ENCODE results near the gene HECW1.
A peak's percentile ranks its signal among the peaks of the same experiment; 100 is the strongest.
"Not testable (repeated sequence)": the region's sequence is repeated elsewhere in the genome, so short reads cannot be mapped to it uniquely, and the experiment has no call there.

The HECW1 gene

GRCh38 chr7:43560742-43561330, 448.4 kb downstream of the HECW1 start:
- no peak for DNase-seq (ENCODE audit: low read depth in 2 of 2, low spot score in 1 of 2)

- no peak for DNase-seq (ENCODE audit: low read depth in 2 of 2, low spot score in 1 of 2)
Measured at GRCh38 chr7:43562383-43562782, 449.9 kb downstream of the HECW1 start.

- no peak for DNase-seq (ENCODE audit: low read depth in 2 of 2, low spot score in 1 of 2)
Measured at GRCh38 chr7:43565786-43566185, 453.3 kb downstream of the HECW1 start.

DNA sequence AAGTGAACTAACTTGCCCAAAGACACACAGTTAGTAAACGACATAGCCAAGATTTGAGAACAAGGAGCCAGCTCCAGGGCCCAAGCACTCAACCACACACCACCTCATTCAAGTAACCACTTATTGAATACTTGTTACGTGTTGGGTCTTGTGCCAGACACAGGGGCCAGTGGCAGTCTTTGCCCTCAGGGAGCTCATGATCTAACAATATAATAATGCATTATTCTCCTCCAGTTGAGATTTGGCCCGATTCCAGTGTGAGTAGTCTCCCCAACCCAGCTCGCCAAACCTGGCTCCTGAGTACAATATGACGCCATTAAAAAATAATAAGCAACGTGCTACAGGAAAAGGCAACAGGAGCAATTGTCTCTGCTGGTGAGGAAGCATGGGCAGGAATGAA, 456.1 kb downstream of the HECW1 start:
- DNase-seq (ENCODE audit: low read depth in 2 of 2, low spot score in 1 of 2) = no peak

DNA sequence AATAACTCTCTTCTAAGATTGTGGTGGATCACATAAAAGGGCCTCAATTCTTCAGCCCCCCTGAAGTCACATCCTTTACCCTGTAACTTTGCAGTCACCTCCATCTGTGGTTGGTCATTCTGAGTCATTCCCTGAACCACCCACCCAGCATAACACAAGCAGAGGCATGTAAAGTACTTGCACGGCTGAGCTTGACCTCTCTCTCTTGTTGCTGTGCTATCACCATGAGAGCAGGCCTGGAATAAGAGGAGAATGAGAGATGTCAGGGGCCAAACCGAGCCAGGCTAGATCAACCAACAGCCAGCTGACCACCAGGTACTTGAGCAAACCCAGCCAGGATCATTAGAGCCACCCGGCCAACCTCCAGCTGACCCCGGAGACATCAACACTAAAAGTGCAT, 457.0 kb downstream of the HECW1 start:
- no peak for DNase-seq (ENCODE audit: low read depth in 2 of 2, low spot score in 1 of 2)

DNA sequence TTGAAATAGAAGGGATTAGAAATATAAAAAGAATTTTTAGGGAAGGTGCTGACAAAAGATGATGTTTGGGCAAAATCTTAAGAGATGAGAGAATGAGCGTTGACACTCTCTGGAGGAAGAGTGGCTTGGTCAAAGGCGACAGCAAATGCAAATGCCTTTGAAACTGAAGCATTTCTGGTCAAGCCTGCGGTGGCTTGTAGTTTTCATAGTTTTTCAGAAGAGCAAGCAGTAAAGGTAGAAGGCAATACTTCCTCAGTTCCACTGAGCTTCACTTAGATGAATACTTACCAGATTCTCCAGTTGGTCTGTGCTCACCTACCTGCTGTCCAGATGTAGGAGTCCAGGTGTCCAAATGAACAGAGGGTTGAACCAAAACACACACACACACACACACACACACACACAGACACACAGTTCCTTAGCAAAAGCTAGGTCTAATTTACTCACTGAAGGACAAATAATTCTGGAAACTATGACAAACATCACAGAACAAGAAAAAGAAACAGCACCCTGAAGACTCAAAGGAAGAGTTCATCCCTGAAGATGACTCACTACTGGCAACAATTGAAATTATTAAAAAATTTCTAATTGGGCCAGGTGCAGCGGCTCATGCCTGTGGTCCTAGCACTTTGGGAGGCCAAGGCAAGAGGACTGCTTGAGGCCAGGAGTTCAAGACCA, 458.4 kb downstream of the HECW1 start:
- no peak for DNase-seq (ENCODE audit: low read depth in 2 of 2, low spot score in 1 of 2)

DNA sequence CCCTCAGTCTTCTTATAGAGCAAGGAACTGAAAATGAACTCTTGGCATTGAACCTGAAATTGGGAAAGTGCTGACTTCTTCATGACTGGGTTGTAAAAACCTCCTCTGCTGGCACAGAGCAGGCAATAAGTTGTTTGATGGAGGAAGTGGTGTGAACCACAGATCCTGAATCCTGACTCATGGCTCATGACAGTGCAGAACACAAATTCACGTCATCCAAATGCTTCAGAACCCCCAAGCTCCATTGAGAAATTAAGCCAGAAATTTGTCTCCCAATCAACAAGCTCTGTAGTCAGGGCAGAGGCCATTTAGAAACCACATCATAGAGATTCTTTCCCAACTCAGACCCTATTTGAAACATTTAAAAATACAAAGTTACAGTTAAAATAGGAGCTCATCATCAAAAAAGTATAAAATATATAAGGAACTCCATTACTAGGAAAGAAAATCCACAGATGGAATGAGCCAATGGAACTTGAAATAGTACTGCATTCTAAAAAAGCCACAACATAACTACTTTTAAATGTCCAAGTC, 460.1 kb downstream of the HECW1 start:
- DNase-seq (ENCODE audit: low read depth in 2 of 2, low spot score in 1 of 2) = peak in 1 of 2 donors; percentile 9

DNA sequence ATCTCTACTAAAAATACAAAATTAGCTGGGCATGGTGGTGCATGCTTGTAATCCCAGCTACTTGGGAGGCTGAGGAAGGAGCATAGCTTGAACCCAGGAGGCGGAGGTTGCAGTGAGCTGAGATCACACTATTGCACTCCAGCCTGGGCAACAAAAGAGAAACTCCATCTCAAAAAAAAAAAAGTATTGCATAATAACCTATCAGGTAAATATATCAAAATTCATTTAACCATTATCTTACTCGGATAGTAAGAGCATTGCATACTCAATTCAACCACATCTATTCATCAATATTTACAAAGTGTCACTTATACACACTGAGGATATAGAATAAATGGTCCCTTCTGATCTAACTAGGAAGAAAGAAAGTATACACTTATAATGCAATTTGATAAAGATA, 461.4 kb downstream of the HECW1 start:
- not testable (repeated sequence) for DNase-seq (ENCODE audit: low read depth in 2 of 2, low spot score in 1 of 2)

DNA sequence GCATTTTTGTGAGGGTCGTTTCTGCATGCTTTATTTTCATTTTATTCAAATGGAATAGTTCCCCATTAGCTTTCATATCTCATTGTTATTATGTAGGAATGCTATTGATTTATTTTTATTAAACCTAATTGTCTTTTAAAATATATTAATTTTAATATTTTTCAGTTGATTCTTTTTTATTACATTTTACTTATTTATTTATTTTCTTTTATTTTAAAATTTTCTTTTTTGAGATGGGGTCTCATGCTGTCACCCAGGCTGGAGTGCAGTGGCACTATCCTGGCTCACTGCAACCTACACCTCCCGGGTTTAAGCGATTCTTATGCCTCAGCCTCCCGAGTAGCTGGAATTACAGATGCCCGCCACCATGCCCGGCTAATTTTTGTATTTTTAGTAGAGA, 463.1 kb downstream of the HECW1 start:
- DNase-seq (ENCODE audit: low read depth in 2 of 2, low spot score in 1 of 2) = no peak

GRCh38 chr7:43576241-43576640, 463.8 kb downstream of the HECW1 start:
- no peak for DNase-seq (ENCODE audit: low read depth in 2 of 2, low spot score in 1 of 2)

GRCh38 chr7:43577485-43577951, 465.1 kb downstream of the HECW1 start:
- no peak for DNase-seq (ENCODE audit: low read depth in 2 of 2, low spot score in 1 of 2)

- DNase-seq (ENCODE audit: low read depth in 2 of 2, low spot score in 1 of 2) = peak; percentile 85 to 89
Measured at GRCh38 chr7:43582503-43583423, 470.3 kb downstream of the HECW1 start, which contains the start of gene STK17A. Gene STK17A, plus strand, starts transcription at chr7:43583108. Its CDS starts 136 bp downstream, at chr7:43583244.

DNA sequence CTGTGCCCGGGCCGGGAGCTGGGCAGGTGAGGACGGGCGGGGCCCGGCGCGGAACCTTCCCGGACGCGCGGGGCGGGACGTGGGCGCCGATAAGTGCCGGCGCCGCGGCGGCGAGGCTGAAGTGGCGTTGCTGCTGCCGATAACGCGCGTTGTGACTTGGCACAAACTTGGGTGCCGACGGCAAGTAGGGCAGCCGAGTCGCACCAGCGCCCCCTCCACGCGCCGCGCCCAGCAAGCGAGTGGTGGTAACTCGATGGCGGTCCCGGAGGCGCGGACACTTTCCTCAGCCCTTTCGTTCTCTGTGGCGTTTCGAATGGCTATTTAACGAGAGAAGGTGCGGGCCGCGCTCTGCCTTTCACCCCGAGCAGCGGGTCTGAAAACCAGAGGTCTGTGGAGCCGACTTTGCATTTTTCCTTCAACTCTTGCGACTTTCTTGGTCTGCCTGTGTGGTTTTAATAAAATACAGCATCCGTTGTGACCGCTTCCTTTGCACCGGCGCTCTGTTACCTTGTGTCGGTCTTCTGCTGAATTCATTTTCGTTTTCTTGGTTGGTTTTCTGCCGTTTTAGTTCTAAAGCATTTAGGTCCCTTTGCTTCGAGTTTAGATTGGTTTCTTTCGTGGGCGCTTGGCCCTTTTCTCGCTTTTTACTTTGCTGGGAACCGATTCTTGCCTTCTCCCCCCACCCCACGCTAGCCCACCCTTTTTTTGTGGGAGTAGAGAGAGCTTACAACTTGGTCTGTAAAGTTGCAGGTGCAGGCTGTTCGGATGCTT, 471.2 kb downstream of the HECW1 start:
- peak; percentile 26 to 49 for DNase-seq (ENCODE audit: low read depth in 2 of 2, low spot score in 1 of 2)

DNA sequence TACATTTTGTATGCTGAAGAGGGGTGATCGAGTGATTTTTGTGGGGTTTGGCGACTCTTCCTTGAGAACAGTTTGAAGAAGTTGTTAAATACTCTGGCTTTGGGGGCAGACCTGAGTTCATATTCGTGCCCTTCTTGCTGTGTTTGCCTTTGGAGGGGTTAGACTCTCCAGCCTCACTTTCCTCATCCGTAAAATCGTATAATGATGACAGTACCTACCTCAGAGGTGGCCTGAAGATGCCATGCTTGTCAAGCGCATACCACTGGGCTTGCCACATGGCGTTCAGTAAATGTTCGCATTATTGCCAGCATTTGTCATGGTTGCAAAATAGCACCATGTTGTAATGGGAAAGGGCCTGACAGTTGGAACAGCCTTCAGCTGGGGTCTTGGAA, 471.7 kb downstream of the HECW1 start:
- no peak for DNase-seq (ENCODE audit: low read depth in 2 of 2, low spot score in 1 of 2)

DNA sequence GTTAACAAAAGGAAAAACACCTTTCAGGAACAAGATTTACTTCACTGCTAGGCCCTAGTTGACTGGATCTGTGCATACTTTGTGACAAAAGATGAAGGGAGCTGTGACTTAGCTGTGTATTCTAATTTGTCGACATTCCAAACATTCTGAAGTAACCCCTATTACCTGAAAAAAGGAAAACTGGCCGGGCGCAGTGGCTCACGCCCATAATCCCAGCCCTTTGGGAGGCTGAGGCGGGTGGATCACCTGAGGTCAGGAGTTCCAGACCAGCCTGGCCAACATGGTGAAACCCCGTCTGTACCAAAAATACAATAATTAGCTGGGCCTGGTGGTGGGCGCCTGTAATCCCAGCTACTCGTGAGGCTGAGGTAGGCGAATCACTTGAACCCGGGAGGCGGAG, 472.3 kb downstream of the HECW1 start:
- DNase-seq (ENCODE audit: low read depth in 2 of 2, low spot score in 1 of 2) = not testable (repeated sequence)

GRCh38 chr7:43585562-43585961, 473.1 kb downstream of the HECW1 start:
- no peak for DNase-seq (ENCODE audit: low read depth in 2 of 2, low spot score in 1 of 2)

DNA sequence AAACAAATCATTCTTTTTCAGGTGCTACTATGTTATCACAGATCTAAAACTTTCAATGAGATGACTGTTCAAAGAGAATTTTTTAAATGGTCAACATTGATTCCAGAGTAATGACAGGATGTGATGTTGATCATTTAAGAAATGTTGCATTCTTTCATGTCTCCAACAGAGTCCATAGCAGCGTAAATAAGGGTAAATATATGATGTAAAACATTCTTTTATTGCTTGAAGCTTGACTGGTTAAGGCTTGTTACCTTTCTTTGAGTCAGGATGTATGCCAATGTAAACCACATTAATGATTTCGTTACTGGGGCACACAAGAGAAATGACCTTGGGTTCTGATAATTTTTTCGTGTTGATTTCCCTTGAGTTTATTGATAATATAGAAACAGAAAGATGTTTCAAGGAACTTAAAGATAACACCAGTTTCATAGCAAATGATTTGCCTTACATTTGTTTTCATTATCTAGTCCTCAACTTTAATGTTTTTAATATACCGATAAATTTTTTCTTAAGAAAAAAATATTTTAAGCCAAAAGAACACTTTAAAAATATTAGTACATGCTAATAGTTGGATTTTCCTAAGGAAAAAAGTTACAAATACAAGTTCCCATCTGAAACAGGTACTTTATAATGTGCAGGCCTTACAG, 473.9 kb downstream of the HECW1 start:
- no peak for DNase-seq (ENCODE audit: low read depth in 2 of 2, low spot score in 1 of 2)

DNA sequence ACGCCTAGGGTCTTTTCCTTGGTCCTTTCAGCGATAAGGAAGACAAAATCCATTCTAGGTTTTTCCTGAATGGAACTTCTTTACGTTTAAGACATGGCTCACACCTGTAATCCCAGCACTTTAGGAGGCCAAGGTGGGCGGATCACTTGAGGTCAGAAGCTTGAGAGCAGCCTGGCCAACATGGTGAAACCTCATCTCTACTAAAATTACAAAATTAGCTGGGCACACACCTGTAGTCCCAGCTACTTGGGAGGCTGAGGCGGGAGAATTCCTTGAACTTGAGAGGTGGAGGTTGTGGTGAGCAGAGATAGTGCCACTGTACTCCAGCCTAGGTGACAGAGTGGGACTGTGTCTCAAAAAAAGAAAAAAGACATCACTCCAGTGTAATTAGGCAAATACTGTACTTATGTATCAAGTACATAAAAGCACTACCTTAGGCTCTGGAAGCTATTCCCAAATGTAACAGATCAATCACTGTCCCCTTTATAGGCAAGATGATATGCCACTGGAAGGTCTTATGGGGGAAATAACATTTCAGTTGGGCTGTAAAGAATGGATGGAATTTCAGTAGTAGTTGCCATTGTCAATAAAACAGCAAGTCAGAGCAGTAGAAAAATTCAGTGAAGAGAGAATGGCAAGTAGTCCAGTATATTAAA, 476.2 kb downstream of the HECW1 start:
- DNase-seq (ENCODE audit: low read depth in 2 of 2, low spot score in 1 of 2) = no peak

DNA sequence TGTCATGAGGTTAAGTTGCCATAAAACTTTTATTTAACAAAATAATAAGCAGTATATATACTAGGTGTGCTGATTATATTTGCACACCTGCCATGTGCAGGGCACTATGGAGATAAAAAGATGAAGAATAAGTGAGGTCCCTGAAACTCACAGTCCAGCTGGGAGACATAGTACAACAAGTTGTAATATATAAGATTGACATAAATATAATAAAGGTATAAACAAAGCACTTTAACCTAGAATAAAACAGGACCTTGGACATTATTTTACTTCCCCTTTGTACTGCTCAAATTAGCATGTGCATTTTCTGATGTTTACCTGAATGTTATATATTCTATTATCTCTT, 476.7 kb downstream of the HECW1 start:
- no peak for DNase-seq (ENCODE audit: low read depth in 2 of 2, low spot score in 1 of 2)

GRCh38 chr7:43589728-43590127, 477.3 kb downstream of the HECW1 start:
- no peak for DNase-seq (ENCODE audit: low read depth in 2 of 2, low spot score in 1 of 2)

All from stimulated activated CD8-positive, alpha-beta memory T cell treated with anti-CD3 and anti-CD28 coated beads, Interleukin-4, amount 100 ng/mL, for 4 hours (primary cell).